Adrenal gland (tissue), 12 donors: ENCODE results near the gene VANGL2. TPM values are rescaled to one million over a fixed set of nuclear protein-coding genes. Genes with fewer than 3 reads are reported as not detected.

Source experiments
- DNase-seq, 7 donors: peaks; one replicate each; pipeline ENCODE4 v3.0.0-alpha.2; 2019 to 2020
- H3K27ac ChIP-seq, 5 donors: fragments of 200-600 bp; sonication (generic) in 4 of 5; 1 replicate in 3 of 5; 2 replicates in 2 of 5; pipeline versions ENCODE4 v1.5.1 to v1.8.0; 2016 to 2020; ENCODE audit warnings: mild to moderate bottlenecking in 1 of 5
- H3K27me3 ChIP-seq: fragments of 200-600 bp; 2 replicates; pipeline ENCODE4 v1.8.0; 2021
- H3K36me3 ChIP-seq, 2 donors: fragments of 200-600 bp; replicated peaks in 1 of 2; 1 replicate in 1 of 2; 2 replicates in 1 of 2; pipeline versions ENCODE4 v1.5.1 to v1.8.0; 2018 to 2022
- H3K4me1 ChIP-seq, 2 donors: fragments of 200-600 bp; replicated peaks in 1 of 2; 1 replicate in 1 of 2; 2 replicates in 1 of 2; pipeline versions ENCODE4 v1.5.1 to v1.8.0; 2018 to 2021
- H3K4me3 ChIP-seq, 4 donors: fragments of 200-600 bp; sonication (generic) in 3 of 4; one replicate each; pipeline ENCODE4 v1.5.1; 2016 to 2018
- H3K9me3 ChIP-seq, 3 donors: fragments of 200-600 bp; sonication (generic) in 1 of 3; replicated peaks in 1 of 3; 1 replicate in 2 of 3; 2 replicates in 1 of 3; pipeline versions ENCODE4 v1.5.1 to v1.8.0; 2016 to 2021
- CTCF ChIP-seq, 6 experiments: fragments of 450-650 bp in 4 of 6; fragments of 200-600 bp in 2 of 6; sonication (generic) in 1 of 6; IDR thresholded peaks; 1 replicate in 5 of 6; 2 replicates in 1 of 6; pipeline versions ENCODE4 v1.5.1 to v1.8.0; 2016 to 2021; ENCODE audit warnings: antibody characterized with exemption in 6 of 6, mild to moderate bottlenecking in 2 of 6, moderate library complexity in 1 of 6
- POLR2A ChIP-seq, 2 donors: fragments of 450-650 bp; IDR thresholded peaks; one replicate each; pipeline ENCODE4 v1.6.1; 2017; ENCODE audit warnings: antibody characterized with exemption in 2 of 2, mild to moderate bottlenecking in 2 of 2, moderate library complexity in 1 of 2
- WGBS, 4 donors: extraction: QIAGEN DNeasy Blood & Tissue Kit in 2 of 4; methylation state at CpG; one replicate each; pipeline versions ENCODE4 v1.1.5 to v1.1.7; 2013 to 2017; 5-methylcytosine and 5-hydroxymethylcytosine counted together
- intact Hi-C, 2 donors: fragments of 100-400 bp; cut with DNase I; formaldehyde crosslinking; loops; one replicate each; pipeline versions ENCODE4 v1.14.1 to v1.15.0; 2022 to 2023
- polyA plus RNA-seq, 3 donors: library from polyadenylated mRNA; stranded (reverse); fragments of 200-250 nt in 2 of 3; fragments of 350-450 nt in 1 of 3; fragmentation: Illumina TruSeq in 1 of 3; extraction: RNeasy Lipid Tissue Mini Kit (QIAGEN cat#74804) in 1 of 3; gene quantifications; one replicate each; pipeline ENCODE4 v1.2.3, GENCODE V29; 2013 to 2014
- total RNA-seq, 9 donors: library from RNA; depleted of rRNA in 4 of 9; stranded (reverse); fragments of >200 nt in 4 of 9; fragments of 120-200 nt in 1 of 9; fragmentation: NEBNext Ultra II Directional in 1 of 9; extraction: Animal tissue kit (Norgen Biotek cat#: 25700) in 1 of 9; gene quantifications; one replicate each; pipeline versions ENCODE4 v1.1.0 to v1.2.4, GENCODE V29; 2013 to 2023
- donor health status: healthy with polysubstance abuse.
- donor health status: Bipolar disorder and iron deficiency.
- donor health status: DM: yes; HTN: yes; CAD: no.
- donor health status: DM: no; HTN: no; CAD: no.
- donor health status: DM: no; HTN: no; CAD: no.
- donor health status: DM: yes; HTN: yes; CAD: no.

Gene VANGL2
- total and polyA plus RNA-seq, 12 donors, result 0.20 to 2.2 (median 0.74) TPM

DNA sequence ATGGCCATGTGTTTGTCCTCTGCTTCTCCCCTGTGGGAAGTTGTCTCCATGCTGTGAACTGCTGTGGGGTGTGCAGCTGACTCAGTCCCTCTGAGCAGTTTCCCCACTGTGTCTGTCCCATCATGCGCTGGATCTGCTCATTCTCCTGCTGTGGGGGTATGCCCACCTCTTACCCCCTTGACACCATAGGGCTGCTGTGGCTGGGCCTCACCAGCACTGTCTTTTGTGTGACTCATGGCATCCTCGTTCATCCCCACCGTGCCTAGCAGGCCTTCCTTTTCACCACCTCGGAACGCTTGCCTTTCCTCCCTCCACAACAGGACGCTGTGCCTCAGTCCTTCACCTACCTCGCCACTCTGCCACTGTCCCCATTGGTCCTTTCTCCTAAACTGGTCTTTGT is 27.3 kb downstream of the VANGL2 start:
- Histone ChIP-seq H3K4me3 (no peak overlapping the region), H3K4me1 (peaks cover 0 to 5% of the 10 kb centered on the region in 2 donors), H3K27me3 (no peaks in the 10 kb centered on the region), H3K27ac (no peak overlapping the region), H3K9me3 (no peaks in the 10 kb centered on the region), H3K36me3 (no peaks in the 10 kb centered on the region)
- 82 to 92% (median 85%) methylated on average over 7 of the region's 7 CpGs for WGBS, 4 donors
- intact Hi-C loops, result loop anchor here in 1 of 2 donors (5.0 kb wide), 1 partner anchor 180 kb away; no protein-coding TSS in a partner anchor
- TF ChIP-seq CTCF (IDR thresholded peaks at IDR 0.05) (no peak), POLR2A (IDR thresholded peaks at IDR 0.05) (no peak)
- DNase-seq, result no peak

DNA sequence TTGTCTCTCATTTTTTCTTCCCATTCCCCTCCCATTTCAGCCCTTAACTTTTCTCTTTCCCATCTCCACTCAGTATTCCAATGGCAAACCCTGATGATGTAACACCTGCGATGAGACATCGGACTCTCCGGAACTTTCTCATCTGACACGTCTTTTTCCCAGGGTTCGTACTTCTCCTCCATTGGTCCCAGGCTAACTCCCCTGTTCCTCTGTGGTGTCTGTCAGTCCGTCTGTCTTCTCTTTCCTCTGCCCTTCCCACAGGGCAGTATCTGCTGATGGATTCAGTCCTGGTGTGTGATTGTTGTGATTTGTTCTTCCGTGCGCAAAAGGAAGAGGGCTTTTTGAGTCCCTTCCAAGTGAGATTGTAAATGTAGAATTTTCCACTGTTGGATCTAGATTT is 27.7 kb downstream of the VANGL2 start:
- H3K36me3 ChIP-seq, result no peaks in the 10 kb centered on the region
- TF ChIP-seq POLR2A (IDR thresholded peaks at IDR 0.05) (no peak), CTCF (IDR thresholded peaks at IDR 0.05) (no peak)
- H3K9me3 ChIP-seq, result no peaks in the 10 kb centered on the region
- DNase-seq, result no peak
- H3K4me3 ChIP-seq, result no peak overlapping the region
- no peak overlapping the region for H3K27ac ChIP-seq
- H3K27me3 ChIP-seq, result no peaks in the 10 kb centered on the region
- intact Hi-C loops, result loop anchor here in 1 of 2 donors (5.0 kb wide), 1 partner anchor 179 kb away; no protein-coding TSS in a partner anchor
- peaks cover 0 to 5% of the 10 kb centered on the region in 2 donors for H3K4me1 ChIP-seq
- WGBS, 4 donors, result 85 to 89% (median 86%) methylated on average over 8 of the region's 8 CpGs

DNA sequence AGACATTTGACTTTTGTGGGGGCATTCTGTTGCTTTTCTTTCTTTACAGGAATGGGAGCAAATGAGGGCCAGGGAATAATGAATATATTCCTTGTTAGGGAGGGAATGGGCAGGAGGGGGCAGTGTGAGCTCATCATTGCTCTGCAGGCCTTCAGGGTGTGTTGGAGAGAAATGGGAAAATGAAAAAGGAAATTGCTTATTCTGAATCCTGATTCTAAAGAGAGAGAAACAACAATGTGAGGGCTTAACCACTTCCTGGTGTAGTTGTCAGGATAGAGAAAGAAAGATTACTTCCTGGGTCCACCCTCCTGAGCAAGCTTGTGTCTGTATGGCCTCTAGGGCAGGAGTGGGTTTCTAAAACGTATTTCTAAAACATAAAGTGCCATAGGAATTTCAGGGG is 28.3 kb downstream of the VANGL2 start:
- H3K9me3 ChIP-seq, result no peaks in the 10 kb centered on the region
- WGBS, 4 donors, result 56 to 72% (median 60%) methylated on average over 1 of the region's 1 CpG
- intact Hi-C loops, result loop anchor here in 1 of 2 donors (5.0 kb wide), 1 partner anchor 179 kb away; no protein-coding TSS in a partner anchor
- DNase-seq, result peak in 6 of 7 donors; percentile 32 to 67 (median 48)
- no peaks in the 10 kb centered on the region for H3K27me3 ChIP-seq
- no peak overlapping the region for H3K4me3 ChIP-seq
- H3K27ac ChIP-seq, result peak overlapping the region in 1 of 5 donors; percentile 34
- H3K4me1 ChIP-seq, result peaks cover 0 to 5% of the 10 kb centered on the region in 2 donors
- H3K36me3 ChIP-seq, result no peaks in the 10 kb centered on the region
- TF ChIP-seq CTCF (IDR thresholded peaks at IDR 0.05) (peak in 5 of 6 experiments; percentile 24 to 59 (median 51)), POLR2A (IDR thresholded peaks at IDR 0.05) (no peak)

DNA sequence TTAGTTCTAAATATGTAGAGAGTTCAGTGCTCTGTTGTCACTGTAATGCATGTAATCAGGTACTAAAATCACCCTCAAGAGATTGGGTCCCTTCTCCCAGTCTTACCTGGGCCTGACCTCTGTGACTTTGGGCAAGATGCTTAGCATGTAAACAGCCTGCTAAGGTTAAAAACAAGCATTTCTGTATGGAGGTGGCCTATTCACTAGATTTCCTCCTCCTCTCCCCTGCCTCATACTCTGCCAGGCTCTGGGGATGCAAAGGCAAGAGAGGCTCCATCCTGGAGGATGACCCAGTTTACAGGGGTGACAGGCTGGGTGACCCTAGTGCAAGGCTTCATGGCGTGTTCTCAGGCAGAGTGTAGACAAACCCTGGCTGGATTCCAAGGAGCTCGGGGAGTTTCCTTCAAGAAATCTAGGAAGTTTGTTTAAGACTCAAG is 28.8 kb downstream of the VANGL2 start:
- Histone ChIP-seq H3K4me3 (no peak overlapping the region), H3K27me3 (no peaks in the 10 kb centered on the region), H3K4me1 (peaks cover 0 to 5% of the 10 kb centered on the region in 2 donors), H3K27ac (peak overlapping the region in 1 of 5 donors; percentile 34), H3K9me3 (no peaks in the 10 kb centered on the region), H3K36me3 (no peaks in the 10 kb centered on the region)
- WGBS, 4 donors, result 28 to 32% (median 30%) methylated on average over 2 of the region's 2 CpGs
- peak in 1 of 7 donors; percentile 19 for DNase-seq
- intact Hi-C loops, result loop anchor here in 1 of 2 donors (5.0 kb wide), 1 partner anchor 178 kb away; no protein-coding TSS in a partner anchor
- TF ChIP-seq CTCF (IDR thresholded peaks at IDR 0.05) (no peak), POLR2A (IDR thresholded peaks at IDR 0.05) (no peak)
